Naive thymus-derived CD4-positive, alpha-beta T cell (primary cell): Measurements from ENCODE around the gene SMPD3. TPM values are rescaled to one million over a fixed set of nuclear protein-coding genes. Genes with fewer than 3 reads are reported as not detected.

Experiments
- ATAC-seq: fragments of 150-1000 bp; cut with Tn5 transposase; 2 replicates; pipeline ENCODE4 v1.10.0; 2021; ENCODE audit warnings: mild to moderate bottlenecking, moderate library complexity
- CTCF ChIA-PET: fragments of 350-600 bp; sonication (Branson Sonifier 250); formaldehyde crosslinking; loops from one replicate; lab custom pipeline; 2021; ENCODE audit warnings: antibody characterized with exemption; lab: Charles Lee
- POLR2A ChIA-PET: fragments of 350-600 bp; sonication (Branson Sonifier 250); formaldehyde crosslinking; loops from one replicate; lab custom pipeline; 2021; ENCODE audit warnings: antibody characterized with exemption, inconsistent platforms; lab: Charles Lee
- DNase-seq, 9 donors: peaks; one replicate each; pipeline versions ENCODE4 v3.0.0 to v3.0.0-alpha.2; 2020 to 2022; ENCODE audit warnings: mixed read lengths in 1 of 9
- H3K27ac ChIP-seq: one replicate; pipeline ENCODE4 v1.7.0; 2013; ENCODE audit warnings: mild to moderate bottlenecking, low read depth, low read length, moderate library complexity
- H3K27me3 ChIP-seq, 2 donors: one replicate each; pipeline ENCODE4 v1.7.0; 2013; ENCODE audit warnings: low read length in 2 of 2, mild to moderate bottlenecking in 2 of 2, moderate library complexity in 2 of 2; ENCODE audit not compliant: control insufficient read depth in 2 of 2, insufficient read depth in 2 of 2
- H3K36me3 ChIP-seq, 3 experiments: 1 replicate in 2 of 3; 2 replicates in 1 of 3; pipeline ENCODE4 v1.7.0; 2013; ENCODE audit warnings: low read length in 3 of 3, mild to moderate bottlenecking in 3 of 3, moderate library complexity in 1 of 3; ENCODE audit not compliant: insufficient read depth in 3 of 3, control insufficient read depth in 2 of 3
- H3K4me1 ChIP-seq, 2 donors: one replicate each; pipeline ENCODE4 v1.7.0; 2013; ENCODE audit warnings: low read length in 2 of 2, mild to moderate bottlenecking in 2 of 2, moderate library complexity in 1 of 2; ENCODE audit not compliant: control insufficient read depth in 2 of 2, insufficient read depth in 2 of 2
- H3K4me3 ChIP-seq: 2 replicates; pipeline ENCODE4 v1.7.0; 2013; ENCODE audit warnings: mild to moderate bottlenecking, low read length
- H3K9me3 ChIP-seq, 3 experiments: 1 replicate in 2 of 3; 2 replicates in 1 of 3; pipeline ENCODE4 v1.7.0; 2013; ENCODE audit warnings: low read length in 3 of 3; ENCODE audit not compliant: control insufficient read depth in 2 of 3
- H3K27ac Mint-ChIP-seq, 9 donors: one replicate each; pipeline ENCODE4 v1.8.0; 2020 to 2022; ENCODE audit warnings: mixed read lengths in 9 of 9, mild to moderate bottlenecking in 8 of 9, moderate library complexity in 5 of 9, inconsistent platforms in 2 of 9
- H3K27me3 Mint-ChIP-seq, 5 donors: one replicate each; pipeline ENCODE4 v1.8.0; 2021 to 2022; ENCODE audit warnings: mixed read lengths in 5 of 5, mild to moderate bottlenecking in 1 of 5
- H3K36me3 Mint-ChIP-seq, 5 donors: one replicate each; pipeline ENCODE4 v1.8.0; 2020 to 2022; ENCODE audit warnings: mixed read lengths in 5 of 5, mild to moderate bottlenecking in 3 of 5, inconsistent platforms in 1 of 5
- H3K4me1 Mint-ChIP-seq, 7 donors: one replicate each; pipeline ENCODE4 v1.8.0; 2020 to 2022; ENCODE audit warnings: mixed read lengths in 7 of 7, mild to moderate bottlenecking in 3 of 7, inconsistent platforms in 1 of 7
- H3K4me3 Mint-ChIP-seq, 10 donors: one replicate each; pipeline ENCODE4 v1.8.0; 2020 to 2022; ENCODE audit warnings: mild to moderate bottlenecking in 10 of 10, mixed read lengths in 10 of 10, moderate library complexity in 6 of 10, inconsistent platforms in 2 of 10
- H3K9me3 Mint-ChIP-seq, 11 donors: one replicate each; pipeline ENCODE4 v1.8.0; 2020 to 2022; ENCODE audit warnings: mixed read lengths in 11 of 11, mild to moderate bottlenecking in 4 of 11, inconsistent platforms in 1 of 11, moderate library complexity in 1 of 11
- intact Hi-C, 2 donors: fragments of 100-400 bp; cut with micrococcal nuclease; formaldehyde crosslinking; loops; one replicate each; pipeline ENCODE4 v1.15.1; 2023
- polyA plus RNA-seq, 2 donors: library from polyadenylated mRNA; unstranded; fragments of 300-500 nt; fragmentation: Illumina TruSeq; gene quantifications; one replicate each; pipeline ENCODE4 v1.2.3, GENCODE V29; 2021
- total RNA-seq, 6 experiments: library from RNA in 5 of 6; stranded (reverse) in 5 of 6; gene quantifications; 1 replicate in 5 of 6; 2 replicates in 1 of 6; pipeline ENCODE4 v1.2.3 and lab custom pipeline; 2021 to 2026

The SMPD3 gene
- total and polyA plus RNA-seq, 7 experiments from 2014 or later: 0.32 to 6.1 (median 1.8) TPM

- H3K9me3 ChIP-seq: no peaks in the 10 kb centered on the region
- no peaks in the 10 kb centered on the region for H3K9me3 Mint-ChIP-seq
- no peak overlapping the region for H3K27ac ChIP-seq
- peaks cover 0 to 62% (median 11%) of the 10 kb centered on the region in 3 experiments for H3K36me3 ChIP-seq
- H3K4me1 ChIP-seq: peaks cover 25 to 34% of the 10 kb centered on the region in 2 donors
- ChIA-PET POLR2A (interaction anchor here (0.5 to 2.1 kb wide), 9 partner anchors 11 to 1551 kb away, joined by 3 to 6 read pairs (median 4); partner anchors contain the start of gene SLC7A6), CTCF (interaction anchor here (0.6 to 1.6 kb wide), 6 partner anchors 27 to 1338 kb away, joined by 3 to 5 read pairs (median 3); no protein-coding TSS in a partner anchor)
- peaks cover 0 to 56% (median 14%) of the 10 kb centered on the region in 5 donors for H3K36me3 Mint-ChIP-seq
- ATAC-seq (peak; percentile 87), DNase-seq (peak; percentile 31 to 76 (median 74))
- H3K4me1 Mint-ChIP-seq: peaks cover 21 to 49% (median 42%) of the 10 kb centered on the region in 7 donors
- intact Hi-C loops: loop anchor here in 1 of 2 donors (1.0 to 5.0 kb wide), 2 partner anchors 11 to 61 kb away; no protein-coding TSS in a partner anchor
- H3K4me3 ChIP-seq: peak overlapping the region; percentile 54
- no peaks in the 10 kb centered on the region for H3K27me3 ChIP-seq
- H3K4me3 Mint-ChIP-seq: peak overlapping the region; percentile 73 to 87 (median 82)
- peak overlapping the region in 7 of 9 donors; percentile 28 to 84 (median 59) for H3K27ac Mint-ChIP-seq
- no peaks in the 10 kb centered on the region for H3K27me3 Mint-ChIP-seq
These were observed 91.9 kb downstream of the SMPD3 start for GRCh38 chr16:68356249-68356918.

DNA sequence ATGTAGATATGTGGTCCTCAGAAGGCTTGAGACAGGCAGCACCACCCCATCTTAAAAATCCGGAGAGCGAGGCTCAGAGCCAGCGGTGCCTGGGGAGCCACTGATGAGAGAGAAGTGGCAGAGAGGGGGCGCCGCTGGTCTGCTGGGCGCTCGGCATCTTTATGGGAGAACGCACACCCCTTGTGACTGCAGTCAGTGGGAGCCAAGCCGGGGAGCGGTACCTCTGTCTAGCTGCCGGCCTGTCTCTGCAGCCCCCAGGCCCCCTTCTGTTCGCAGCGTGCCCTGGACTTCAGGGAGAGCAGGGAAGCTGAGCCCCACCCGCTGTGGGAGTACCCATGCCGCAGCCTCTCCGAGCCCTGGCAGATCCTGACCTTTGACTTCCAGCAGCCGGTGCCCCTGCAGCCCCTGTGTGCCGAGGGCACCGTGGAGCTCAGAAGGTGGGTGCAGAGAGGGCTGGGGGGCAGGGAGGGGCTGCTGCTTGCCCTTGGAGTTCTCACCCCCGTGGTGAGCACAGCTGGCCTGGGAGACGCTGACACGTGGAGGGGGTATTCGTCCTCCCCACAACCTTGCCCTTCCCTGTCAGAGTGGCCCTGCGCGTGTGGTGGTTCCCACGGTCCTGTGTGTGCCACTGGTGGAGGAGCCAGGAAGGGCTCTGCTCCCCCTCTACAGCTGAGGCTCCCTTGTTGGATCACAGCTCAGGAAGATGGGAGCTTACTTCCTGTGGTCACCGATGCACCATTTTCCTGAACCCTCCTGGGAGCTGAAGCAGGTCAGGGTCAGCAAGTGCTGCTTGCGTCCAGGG lies 92.7 kb downstream of the SMPD3 start:
- Mint-ChIP-seq H3K4me3 (peak overlapping the region in 9 of 10 donors; percentile 21 to 87 (median 73)), H3K27ac (peak overlapping the region in 1 of 9 donors; percentile 59), H3K4me1 (peaks cover 23 to 49% (median 42%) of the 10 kb centered on the region in 7 donors), H3K36me3 (peaks cover 2 to 59% (median 16%) of the 10 kb centered on the region in 5 donors), H3K9me3 (no peaks in the 10 kb centered on the region), H3K27me3 (no peaks in the 10 kb centered on the region)
- intact Hi-C loops: loop anchor here in 1 of 2 donors (1.0 to 5.0 kb wide), 2 partner anchors 12 to 62 kb away; no protein-coding TSS in a partner anchor
- H3K27me3 ChIP-seq: no peaks in the 10 kb centered on the region
- H3K36me3 ChIP-seq: peaks cover 0 to 68% (median 15%) of the 10 kb centered on the region in 3 experiments
- ATAC-seq (no peak), DNase-seq (peak in 1 of 9 donors; percentile 22)
- no peak overlapping the region for H3K27ac ChIP-seq
- H3K4me1 ChIP-seq: peaks cover 25 to 34% of the 10 kb centered on the region in 2 donors
- no peaks in the 10 kb centered on the region for H3K9me3 ChIP-seq
- ChIA-PET POLR2A (interaction anchor here (0.5 to 2.1 kb wide), 7 partner anchors 11 to 272 kb away, joined by 3 to 6 read pairs (median 4); partner anchors contain the start of gene SLC7A6), CTCF (interaction anchor here (0.6 to 1.6 kb wide), 7 partner anchors 27 to 1338 kb away, joined by 3 to 5 read pairs (median 3); no protein-coding TSS in a partner anchor)
- peak overlapping the region; percentile 54 for H3K4me3 ChIP-seq

GRCh38 chr16:68354816-68355215 lies 93.5 kb downstream of the SMPD3 start:
- H3K4me1 Mint-ChIP-seq: peaks cover 23 to 44% (median 38%) of the 10 kb centered on the region in 7 donors
- H3K27me3 Mint-ChIP-seq: no peaks in the 10 kb centered on the region
- no peaks in the 10 kb centered on the region for H3K9me3 Mint-ChIP-seq
- H3K4me3 ChIP-seq: no peak overlapping the region
- peak overlapping the region in 3 of 9 donors; percentile 10 to 31 (median 25) for H3K27ac Mint-ChIP-seq
- peaks cover 4 to 58% (median 14%) of the 10 kb centered on the region in 5 donors for H3K36me3 Mint-ChIP-seq
- DNase-seq (no peak), ATAC-seq (no peak)
- intact Hi-C loops: loop anchor here in 1 of 2 donors (5.0 kb wide), 1 partner anchor 62 kb away; no protein-coding TSS in a partner anchor
- H3K27me3 ChIP-seq: no peaks in the 10 kb centered on the region
- H3K9me3 ChIP-seq: no peaks in the 10 kb centered on the region
- H3K27ac ChIP-seq: no peak overlapping the region
- POLR2A ChIA-PET: no interaction called here
- peaks cover 0 to 74% (median 19%) of the 10 kb centered on the region in 3 experiments for H3K36me3 ChIP-seq
- peaks cover 25 to 34% of the 10 kb centered on the region in 2 donors for H3K4me1 ChIP-seq
- peak overlapping the region in 2 of 10 donors; percentile 63 to 85 for H3K4me3 Mint-ChIP-seq
- CTCF ChIA-PET: interaction anchor here (1.6 kb wide), 1 partner anchor 26 kb away, joined by 3 read pairs; no protein-coding TSS in a partner anchor

DNA sequence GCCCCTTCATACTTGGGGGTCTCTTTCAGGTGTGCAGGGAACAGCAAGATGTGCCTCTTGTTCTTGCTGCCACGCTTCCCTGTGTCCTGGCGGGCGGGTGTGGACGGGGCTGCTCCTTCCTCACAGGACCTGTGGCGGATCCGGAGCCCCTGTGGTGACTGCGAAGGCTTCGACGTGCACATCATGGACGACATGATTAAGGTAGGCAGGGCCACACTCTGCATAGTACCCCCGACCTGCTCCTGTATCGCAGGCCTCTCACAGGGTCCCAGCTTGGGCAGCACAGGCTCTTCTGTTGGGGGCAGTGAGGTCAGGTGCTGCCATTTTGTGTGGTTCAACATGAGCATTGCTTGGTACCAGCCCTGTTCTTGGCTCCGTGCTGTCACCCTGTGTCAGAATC lies 94.9 kb downstream of the SMPD3 start:
- Mint-ChIP-seq H3K36me3 (peaks cover 12 to 67% (median 22%) of the 10 kb centered on the region in 5 donors), H3K27ac (no peak overlapping the region), H3K4me1 (peaks cover 28 to 43% (median 38%) of the 10 kb centered on the region in 7 donors), H3K9me3 (no peaks in the 10 kb centered on the region), H3K27me3 (no peaks in the 10 kb centered on the region), H3K4me3 (no peak overlapping the region)
- intact Hi-C loops: no loop called here
- Histone ChIP-seq H3K4me3 (no peak overlapping the region), H3K4me1 (peaks cover 25 to 34% of the 10 kb centered on the region in 2 donors), H3K27me3 (no peaks in the 10 kb centered on the region), H3K27ac (no peak overlapping the region), H3K9me3 (no peaks in the 10 kb centered on the region), H3K36me3 (peaks cover 0 to 81% (median 19%) of the 10 kb centered on the region in 3 experiments)
- ChIA-PET CTCF (interaction anchor here (1.3 kb wide), 1 partner anchor 92 kb away, joined by 4 read pairs; no protein-coding TSS in a partner anchor), POLR2A (no interaction called here)
- ATAC-seq (no peak), DNase-seq (no peak)

GRCh38 chr16:68351991-68352431 lies 96.3 kb downstream of the SMPD3 start:
- DNase-seq: no peak
- ChIA-PET CTCF (no interaction called here), POLR2A (no interaction called here)
- ATAC-seq: no peak
- H3K27me3 ChIP-seq: no peaks in the 10 kb centered on the region
- H3K9me3 ChIP-seq: no peaks in the 10 kb centered on the region
- Mint-ChIP-seq H3K36me3 (peaks cover 16 to 70% (median 34%) of the 10 kb centered on the region in 5 donors), H3K4me3 (no peak overlapping the region), H3K27ac (no peak overlapping the region), H3K9me3 (no peaks in the 10 kb centered on the region), H3K4me1 (peaks cover 23 to 40% (median 27%) of the 10 kb centered on the region in 7 donors), H3K27me3 (no peaks in the 10 kb centered on the region)
- H3K4me1 ChIP-seq: peaks cover 16 to 23% of the 10 kb centered on the region in 2 donors
- intact Hi-C loops: no loop called here
- no peak overlapping the region for H3K27ac ChIP-seq
- H3K36me3 ChIP-seq: peaks cover 0 to 82% (median 22%) of the 10 kb centered on the region in 3 experiments
- H3K4me3 ChIP-seq: no peak overlapping the region

DNA sequence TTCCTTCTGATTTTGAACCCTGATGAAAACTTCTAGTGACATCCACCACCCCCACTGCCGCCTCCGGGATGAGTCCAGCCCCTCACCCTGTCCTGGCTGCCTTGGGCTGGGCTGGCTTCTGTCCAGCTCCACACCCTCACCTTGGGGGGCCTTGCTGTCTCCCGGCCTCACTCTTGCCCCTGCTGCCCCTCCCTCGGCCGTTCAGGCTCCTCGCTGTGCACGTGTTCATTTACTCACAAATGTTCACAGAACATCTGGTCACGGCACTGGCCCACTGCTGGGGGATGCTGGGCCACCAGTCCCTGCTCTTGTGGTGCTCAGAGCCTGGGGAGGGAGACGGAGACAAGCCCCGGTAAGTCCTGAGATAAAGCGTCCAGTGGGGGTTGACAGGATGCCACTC lies 96.8 kb downstream of the SMPD3 start:
- H3K4me3 ChIP-seq: no peak overlapping the region
- H3K4me1 Mint-ChIP-seq: peaks cover 19 to 40% (median 27%) of the 10 kb centered on the region in 7 donors
- CTCF ChIA-PET: no interaction called here

More for the DNA sequence above, 96.8 kb downstream of the SMPD3 start:
- no peak for ATAC-seq
- Mint-ChIP-seq H3K9me3 (no peaks in the 10 kb centered on the region), H3K27me3 (no peaks in the 10 kb centered on the region), H3K36me3 (peaks cover 16 to 71% (median 39%) of the 10 kb centered on the region in 5 donors), H3K4me3 (no peak overlapping the region), H3K27ac (no peak overlapping the region)
- Histone ChIP-seq H3K27me3 (no peaks in the 10 kb centered on the region), H3K36me3 (peaks cover 3 to 85% (median 22%) of the 10 kb centered on the region in 3 experiments), H3K9me3 (no peaks in the 10 kb centered on the region), H3K27ac (no peak overlapping the region), H3K4me1 (peaks cover 10 to 18% of the 10 kb centered on the region in 2 donors)
- intact Hi-C loops: no loop called here
- no peak for DNase-seq
- POLR2A ChIA-PET: no interaction called here
